ENCODE results near the gene GMDS. TPM values are rescaled to one million over a fixed set of nuclear protein-coding genes. Genes with fewer than 3 reads are reported as not detected.

Gene GMDS
- total RNA-seq, 2 experiments from 2014 or later: 36.6 to 42.8 TPM

GRCh38 chr6:1838604-1839213, 406.7 kb downstream of the GMDS start:
- DNase-seq (no peak), ATAC-seq (no peak)
- no peak for TF ChIP-seq CTCF (IDR thresholded peaks at IDR 0.05)
- H3K27me3 Mint-ChIP-seq: no peaks in the 10 kb centered on the region
- no peaks in the 10 kb centered on the region for H3K36me3 Mint-ChIP-seq (ENCODE audit: low read depth)
- intact Hi-C loops (cut with micrococcal nuclease): no loop called here
- no peak overlapping the region for H3K27ac Mint-ChIP-seq
- CTCF ChIA-PET: interaction anchor here (1.3 kb wide), 1 partner anchor 796 kb away, joined by 5 read pairs; no protein-coding TSS in a partner anchor
- no peaks in the 10 kb centered on the region for H3K9me3 Mint-ChIP-seq
- no peak overlapping the region for H3K4me3 Mint-ChIP-seq
- no peaks in the 10 kb centered on the region for H3K4me1 Mint-ChIP-seq (ENCODE audit: low read depth)
- POLR2A ChIA-PET: no interaction called here

GRCh38 chr6:1837826-1838225, 407.6 kb downstream of the GMDS start:
- ChIA-PET CTCF (interaction anchor here (1.3 kb wide), 1 partner anchor 797 kb away, joined by 5 read pairs; no protein-coding TSS in a partner anchor), POLR2A (no interaction called here)
- Mint-ChIP-seq H3K9me3 (no peaks in the 10 kb centered on the region), H3K27ac (no peak overlapping the region), H3K4me3 (no peak overlapping the region), H3K4me1 (ENCODE audit: low read depth) (no peaks in the 10 kb centered on the region), H3K36me3 (ENCODE audit: low read depth) (peaks cover under 1% of the 10 kb centered on the region), H3K27me3 (no peaks in the 10 kb centered on the region)
- intact Hi-C loops (cut with micrococcal nuclease): no loop called here
- no peak for ATAC-seq
- no peak for TF ChIP-seq CTCF (IDR thresholded peaks at IDR 0.05)
- no peak for DNase-seq

GRCh38 chr6:1836690-1837089, 408.7 kb downstream of the GMDS start:
- ATAC-seq: no peak
- Mint-ChIP-seq H3K27ac (no peak overlapping the region), H3K36me3 (ENCODE audit: low read depth) (peaks cover 4% of the 10 kb centered on the region), H3K4me1 (ENCODE audit: low read depth) (no peaks in the 10 kb centered on the region), H3K27me3 (no peaks in the 10 kb centered on the region), H3K4me3 (no peak overlapping the region), H3K9me3 (peaks cover under 1% of the 10 kb centered on the region)
- no peak for DNase-seq
- POLR2A ChIA-PET: interaction anchor here (0.6 kb wide), 1 partner anchor 237 kb away, joined by 3 read pairs; no protein-coding TSS in a partner anchor
- CTCF ChIA-PET: no interaction called here
- intact Hi-C loops (cut with micrococcal nuclease): no loop called here
- no peak for TF ChIP-seq CTCF (IDR thresholded peaks at IDR 0.05)

GRCh38 chr6:1834646-1835516, 410.5 kb downstream of the GMDS start:
- intact Hi-C loops (cut with micrococcal nuclease): no loop called here
- ATAC-seq (no peak), DNase-seq (no peak)
- Mint-ChIP-seq H3K4me3 (no peak overlapping the region), H3K27ac (no peak overlapping the region), H3K9me3 (peaks cover 6% of the 10 kb centered on the region), H3K27me3 (no peaks in the 10 kb centered on the region), H3K36me3 (ENCODE audit: low read depth) (peaks cover 12% of the 10 kb centered on the region), H3K4me1 (ENCODE audit: low read depth) (no peaks in the 10 kb centered on the region)
- no peak for TF ChIP-seq CTCF (IDR thresholded peaks at IDR 0.05)
- ChIA-PET CTCF (no interaction called here), POLR2A (no interaction called here)

- Mint-ChIP-seq H3K36me3 (ENCODE audit: low read depth) (peaks cover 12% of the 10 kb centered on the region), H3K4me1 (ENCODE audit: low read depth) (no peaks in the 10 kb centered on the region), H3K27ac (no peak overlapping the region), H3K4me3 (no peak overlapping the region), H3K9me3 (peaks cover 6% of the 10 kb centered on the region), H3K27me3 (no peaks in the 10 kb centered on the region)
- ChIA-PET POLR2A (no interaction called here), CTCF (no interaction called here)
- DNase-seq (no peak), ATAC-seq (no peak)
- no peak for TF ChIP-seq CTCF (IDR thresholded peaks at IDR 0.05)
- intact Hi-C loops (cut with micrococcal nuclease): no loop called here
These were observed 411.2 kb downstream of the GMDS start for GRCh38 chr6:1834207-1834606.
